K562 (cell line): ENCODE measurements around the gene NR0B2. TPM values are rescaled to one million over a fixed set of nuclear protein-coding genes. Genes with fewer than 3 reads are reported as not detected.
A peak's percentile ranks its signal among the peaks of the same experiment; 100 is the strongest.

Experiments
- BRCA1 ChIP-seq, 2 experiments: fragments of 450-650 bp in 1 of 2; sonication (generic) in 1 of 2; formaldehyde crosslinking in 1 of 2; IDR thresholded peaks; 2 replicates each; pipeline versions ENCODE4 v1.5.0 to v1.6.1; 2017 to 2020; ENCODE audit warnings: mild to moderate bottlenecking in 1 of 2, missing genetic modification reagents in 1 of 2
- CCAR2 ChIP-seq: fragments of 200-400 bp; formaldehyde crosslinking; IDR thresholded peaks from 2 replicates; pipeline ENCODE4 v1.6.1; 2017; ENCODE audit warnings: mild to moderate bottlenecking, low read depth, low read length
- CHCHD3 ChIP-seq: fragments of 250-450 bp; sonication (Bioruptor Pico); IDR thresholded peaks from 2 replicates; pipeline ENCODE4 v2.1.2; 2022; ENCODE audit warnings: mild to moderate bottlenecking
- DIDO1 ChIP-seq: fragments of 450-650 bp; IDR thresholded peaks from 2 replicates; pipeline ENCODE4 v1.6.1; 2016; ENCODE audit warnings: low read depth, missing biosample characterization, missing genetic modification characterization
- ELF1 ChIP-seq: fragments of 200-800 bp; sonication (Bioruptor generic); IDR thresholded peaks from 2 replicates; pipeline ENCODE4 v1.6.1; 2016; ENCODE audit warnings: missing genetic modification characterization, missing compliant biosample characterization
- ETS2 ChIP-seq: IDR thresholded peaks from 2 replicates; pipeline ENCODE4 v1.6.1; 2016; ENCODE audit warnings: borderline replicate concordance, missing genetic modification characterization, mild to moderate bottlenecking, moderate library complexity, missing compliant biosample characterization; ENCODE audit not compliant: poor library complexity, severe bottlenecking
- GABPB1 ChIP-seq: sonication (generic); formaldehyde crosslinking; IDR thresholded peaks from 2 replicates; pipeline ENCODE4 v1.8.0; 2022; ENCODE audit warnings: mild to moderate bottlenecking, missing genetic modification reagents
- HCFC1 ChIP-seq: IDR thresholded peaks from 2 replicates; pipeline ENCODE4 v1.6.1; 2012; ENCODE audit warnings: low read depth, low read length, improper control_type of control experiment
- KLF13 ChIP-seq: fragments of 450-650 bp; IDR thresholded peaks from 2 replicates; pipeline ENCODE4 v1.6.1; 2016; ENCODE audit warnings: missing genetic modification characterization, low read depth, mild to moderate bottlenecking, missing compliant biosample characterization, moderate library complexity, borderline replicate concordance
- MCM5 ChIP-seq: fragments of 450-650 bp; IDR thresholded peaks from 2 replicates; pipeline ENCODE4 v1.6.1; 2016; ENCODE audit warnings: low read depth
- PHB2 ChIP-seq: fragments of 450-650 bp; IDR thresholded peaks from 2 replicates; pipeline ENCODE4 v1.6.1; 2017; ENCODE audit warnings: low read depth
- PHF8 ChIP-seq: fragments of 200-600 bp; sonication (generic); IDR thresholded peaks from 2 replicates; pipeline ENCODE4 v1.6.1; 2012; ENCODE audit warnings: mixed run types, mild to moderate bottlenecking, inconsistent platforms, low read length, moderate library complexity, borderline replicate concordance
- POLR2H ChIP-seq: IDR thresholded peaks from 2 replicates; pipeline ENCODE4 v1.6.1; 2016; ENCODE audit warnings: missing genetic modification characterization, low read depth, mild to moderate bottlenecking, control low read depth, missing compliant biosample characterization, moderate library complexity
- RBM15 ChIP-seq: fragments of 200-400 bp; formaldehyde crosslinking; IDR thresholded peaks from 2 replicates; pipeline ENCODE4 v1.6.1; 2018; ENCODE audit warnings: mild to moderate bottlenecking, low read length, moderate library complexity; ENCODE audit not compliant: insufficient read depth
- SMAD1 ChIP-seq: fragments of 150-350 bp; IDR thresholded peaks from 2 replicates; pipeline ENCODE4 v1.6.1; 2014; ENCODE audit warnings: low read length, low read depth; ENCODE audit not compliant: partially characterized antibody
- SMAD4 ChIP-seq: fragments of 250-450 bp; sonication (Bioruptor Pico); conservative IDR thresholded peaks from 2 replicates; pipeline ENCODE4 v1.8.0; 2021; ENCODE audit warnings: inconsistent platforms, mild to moderate bottlenecking, moderate library complexity
- TRIM28 ChIP-seq: fragments of 450-650 bp; IDR thresholded peaks from 2 replicates; pipeline ENCODE4 v1.6.1; 2017
- polyA plus RNA-seq, 8 experiments: library from polyadenylated mRNA; depleted of rRNA in 4 of 8; stranded (reverse) in 5 of 8; unstranded in 3 of 8; fragments of >200 nt; fragmentation: Nextera tagmentation in 2 of 8; fragmentation: Illumina TruSeq in 1 of 8; extraction: Ambion mirVana in 2 of 8; extraction: Trizol in 1 of 8; gene quantifications; 2 replicates each; pipeline versions ENCODE4 v1.2.1 to v1.2.3, GENCODE V29; 2011 to 2014; ENCODE audit warnings: inconsistent platforms in 1 of 8, missing spikeins in 1 of 8
- total RNA-seq, 7 experiments: library from RNA; depleted of rRNA in 6 of 7; stranded (reverse); fragments of >200 nt in 6 of 7; fragmentation: Illumina TruSeq in 2 of 7; extraction: Trizol in 2 of 7; gene quantifications; 2 replicates each; pipeline versions ENCODE4 v1.2.1 to v1.2.3, GENCODE V29; 2011 to 2021; ENCODE audit warnings: low replicate concordance in 1 of 7
- TF ChIP-seq, protein P1 (sequence below), 3 experiments: IDR thresholded peaks in 2 of 3; conservative IDR thresholded peaks in 1 of 3; 2 replicates each; pipeline ENCODE4 v1.5.1; 2011 to 2012; ENCODE audit warnings: low read length in 3 of 3, mild to moderate bottlenecking in 3 of 3, control low read depth in 2 of 3, improper control_type of control experiment in 1 of 3, inconsistent platforms in 1 of 3, low read depth in 1 of 3, mixed read lengths in 1 of 3, moderate library complexity in 1 of 3; ENCODE audit not compliant: insufficient read depth in 2 of 3
- TF ChIP-seq, protein P2 (sequence below): fragments of 250-450 bp; sonication (Bioruptor Pico); IDR thresholded peaks from 2 replicates; pipeline ENCODE4 v1.4.0; 2020; ENCODE audit warnings: mild to moderate bottlenecking, moderate library complexity
- TF ChIP-seq, protein P3 (sequence below): fragments of 450-650 bp; formaldehyde crosslinking; IDR thresholded peaks from 2 replicates; pipeline ENCODE4 v1.4.0; 2020; ENCODE audit warnings: mild to moderate bottlenecking, mixed read lengths
- TF ChIP-seq, protein P4 (sequence below): fragments of 450-650 bp; conservative IDR thresholded peaks from 2 replicates; pipeline ENCODE4 v1.6.1; 2016; ENCODE audit warnings: missing genetic modification characterization, low read depth, mild to moderate bottlenecking, control low read depth, missing compliant biosample characterization

Gene NR0B2
- total and polyA plus RNA-seq, 9 of the 15 experiments (the other 6 are each of a cell fraction or from before 2014, with no cell fraction given) = not detected

DNA sequence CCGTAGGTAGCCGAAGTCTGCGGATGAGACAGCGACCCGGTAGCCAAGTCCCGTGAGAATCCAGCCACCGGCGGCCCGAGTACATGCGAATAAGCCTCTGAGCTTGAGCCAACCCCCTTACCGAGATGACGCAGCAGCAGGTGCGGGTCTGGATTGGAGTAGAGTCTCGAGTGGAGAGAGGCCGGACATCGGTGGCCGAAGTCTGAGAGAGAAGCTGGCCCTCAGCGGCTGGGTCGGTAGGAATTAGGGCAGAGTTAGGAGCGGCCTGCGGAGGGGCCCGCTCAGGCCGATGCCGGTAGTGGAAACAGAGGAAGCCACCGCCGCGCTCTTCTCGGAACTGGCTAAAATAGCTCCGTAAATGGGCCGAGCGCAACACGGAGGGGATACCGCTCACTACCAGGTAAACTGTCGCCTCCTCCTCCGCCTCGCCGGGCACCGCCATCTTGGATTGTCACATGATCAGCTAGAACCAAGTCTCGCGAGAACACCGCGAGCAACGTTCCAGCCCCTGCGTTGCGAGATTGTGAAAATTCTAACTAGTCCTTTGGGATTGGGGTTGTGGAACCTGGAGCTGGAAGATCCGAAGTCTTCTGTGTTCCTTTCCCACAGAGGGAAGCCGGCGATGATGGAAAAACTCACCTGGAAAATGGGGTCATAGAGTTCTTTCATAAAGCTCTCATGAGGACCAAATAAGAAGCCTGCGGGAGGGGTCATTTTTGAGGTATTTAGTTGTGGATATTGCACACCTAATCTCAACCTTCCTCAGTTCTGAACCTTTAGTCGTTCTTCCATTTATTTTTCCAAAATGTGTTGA, 13.6 kb downstream of the NR0B2 start, which contains the start of gene GPATCH3 (continued):
- TF ChIP-seq, protein P1, sequence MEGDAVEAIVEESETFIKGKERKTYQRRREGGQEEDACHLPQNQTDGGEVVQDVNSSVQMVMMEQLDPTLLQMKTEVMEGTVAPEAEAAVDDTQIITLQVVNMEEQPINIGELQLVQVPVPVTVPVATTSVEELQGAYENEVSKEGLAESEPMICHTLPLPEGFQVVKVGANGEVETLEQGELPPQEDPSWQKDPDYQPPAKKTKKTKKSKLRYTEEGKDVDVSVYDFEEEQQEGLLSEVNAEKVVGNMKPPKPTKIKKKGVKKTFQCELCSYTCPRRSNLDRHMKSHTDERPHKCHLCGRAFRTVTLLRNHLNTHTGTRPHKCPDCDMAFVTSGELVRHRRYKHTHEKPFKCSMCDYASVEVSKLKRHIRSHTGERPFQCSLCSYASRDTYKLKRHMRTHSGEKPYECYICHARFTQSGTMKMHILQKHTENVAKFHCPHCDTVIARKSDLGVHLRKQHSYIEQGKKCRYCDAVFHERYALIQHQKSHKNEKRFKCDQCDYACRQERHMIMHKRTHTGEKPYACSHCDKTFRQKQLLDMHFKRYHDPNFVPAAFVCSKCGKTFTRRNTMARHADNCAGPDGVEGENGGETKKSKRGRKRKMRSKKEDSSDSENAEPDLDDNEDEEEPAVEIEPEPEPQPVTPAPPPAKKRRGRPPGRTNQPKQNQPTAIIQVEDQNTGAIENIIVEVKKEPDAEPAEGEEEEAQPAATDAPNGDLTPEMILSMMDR (IDR thresholded peaks at IDR 0.05 in 2 of 3, conservative IDR thresholded peaks at IDR 0.05 in 1 of 3; ENCODE audit: insufficient read depth in 2 of 3, low read depth in 1 of 3, low read length in 3 of 3) = no peak
- TF ChIP-seq, protein P2, sequence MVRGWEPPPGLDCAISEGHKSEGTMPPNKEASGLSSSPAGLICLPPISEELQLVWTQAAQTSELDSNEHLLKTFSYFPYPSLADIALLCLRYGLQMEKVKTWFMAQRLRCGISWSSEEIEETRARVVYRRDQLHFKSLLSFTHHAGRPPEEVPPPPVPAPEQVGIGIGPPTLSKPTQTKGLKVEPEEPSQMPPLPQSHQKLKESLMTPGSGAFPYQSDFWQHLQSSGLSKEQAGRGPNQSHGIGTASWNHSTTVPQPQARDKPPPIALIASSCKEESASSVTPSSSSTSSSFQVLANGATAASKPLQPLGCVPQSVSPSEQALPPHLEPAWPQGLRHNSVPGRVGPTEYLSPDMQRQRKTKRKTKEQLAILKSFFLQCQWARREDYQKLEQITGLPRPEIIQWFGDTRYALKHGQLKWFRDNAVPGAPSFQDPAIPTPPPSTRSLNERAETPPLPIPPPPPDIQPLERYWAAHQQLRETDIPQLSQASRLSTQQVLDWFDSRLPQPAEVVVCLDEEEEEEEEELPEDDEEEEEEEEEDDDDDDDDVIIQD = no peak
- TF ChIP-seq KLF13 (tag) (peak; percentile 54; the same call in 1 of the 2 replicates), SMAD1 (peak; percentile 68), SMAD4 (CRISPR knock-in tag) (no peak; the same call in 1 of the 2 replicates), CHCHD3 (no peak), ETS2 (tag) (no peak), BRCA1 (IDR thresholded peaks at IDR 0.05) (no peak), BRCA1 (CRISPR knock-in tag; IDR thresholded peaks at IDR 0.05) (no peak), TRIM28 (peak; percentile 56), DIDO1 (tag) (peak; percentile 97), HCFC1 (peak; percentile 84), CCAR2 (no peak), PHB2 (no peak), ELF1 (no peak), POLR2H (peak; percentile 94), MCM5 (no peak), PHF8 (peak; percentile 100), GABPB1 (CRISPR knock-in tag) (peak; percentile 41; the same call in 1 of the 2 replicates), RBM15 (no peak)
- TF ChIP-seq, protein P3, sequence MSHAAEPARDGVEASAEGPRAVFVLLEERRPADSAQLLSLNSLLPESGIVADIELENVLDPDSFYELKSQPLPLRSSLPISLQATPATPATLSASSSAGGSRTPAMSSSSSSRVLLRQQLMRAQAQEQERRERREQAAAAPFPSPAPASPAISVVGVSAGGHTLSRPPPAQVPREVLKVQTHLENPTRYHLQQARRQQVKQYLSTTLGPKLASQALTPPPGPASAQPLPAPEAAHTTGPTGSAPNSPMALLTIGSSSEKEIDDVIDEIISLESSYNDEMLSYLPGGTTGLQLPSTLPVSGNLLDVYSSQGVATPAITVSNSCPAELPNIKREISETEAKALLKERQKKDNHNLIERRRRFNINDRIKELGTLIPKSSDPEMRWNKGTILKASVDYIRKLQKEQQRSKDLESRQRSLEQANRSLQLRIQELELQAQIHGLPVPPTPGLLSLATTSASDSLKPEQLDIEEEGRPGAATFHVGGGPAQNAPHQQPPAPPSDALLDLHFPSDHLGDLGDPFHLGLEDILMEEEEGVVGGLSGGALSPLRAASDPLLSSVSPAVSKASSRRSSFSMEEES (CRISPR knock-in tag) = peak; percentile 98
- TF ChIP-seq, protein P4, sequence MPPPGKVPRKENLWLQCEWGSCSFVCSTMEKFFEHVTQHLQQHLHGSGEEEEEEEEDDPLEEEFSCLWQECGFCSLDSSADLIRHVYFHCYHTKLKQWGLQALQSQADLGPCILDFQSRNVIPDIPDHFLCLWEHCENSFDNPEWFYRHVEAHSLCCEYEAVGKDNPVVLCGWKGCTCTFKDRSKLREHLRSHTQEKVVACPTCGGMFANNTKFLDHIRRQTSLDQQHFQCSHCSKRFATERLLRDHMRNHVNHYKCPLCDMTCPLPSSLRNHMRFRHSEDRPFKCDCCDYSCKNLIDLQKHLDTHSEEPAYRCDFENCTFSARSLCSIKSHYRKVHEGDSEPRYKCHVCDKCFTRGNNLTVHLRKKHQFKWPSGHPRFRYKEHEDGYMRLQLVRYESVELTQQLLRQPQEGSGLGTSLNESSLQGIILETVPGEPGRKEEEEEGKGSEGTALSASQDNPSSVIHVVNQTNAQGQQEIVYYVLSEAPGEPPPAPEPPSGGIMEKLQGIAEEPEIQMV (tag) = no peak
